Neural cell (in vitro differentiated cells): ENCODE results near the gene LMLN. TPM values are rescaled to one million over a fixed set of nuclear protein-coding genes. Genes with fewer than 3 reads are reported as not detected.

Source experiments
- H2AFZ ChIP-seq: fragments of 200-600, 300-800 bp; sonication (generic), shearing (Covaris generic); 2 replicates; pipeline ENCODE4 v1.6.0; 2014; ENCODE audit warnings: low read depth, mild to moderate bottlenecking, antibody characterized with exemption, low read length, moderate library complexity
- H3F3A ChIP-seq: fragments of 200-600 bp; shearing (Covaris generic); 2 replicates; pipeline ENCODE4 v1.6.1; 2016; ENCODE audit warnings: mild to moderate bottlenecking, moderate library complexity, mixed read lengths, antibody characterized with exemption, low read length; ENCODE audit not compliant: insufficient read depth, poor library complexity, severe bottlenecking
- H3K27ac ChIP-seq: fragments of 200-600, 300-800 bp; sonication (generic), shearing (Covaris generic); 2 replicates; pipeline ENCODE4 v1.5.1; 2014; ENCODE audit warnings: mild to moderate bottlenecking, low read length, moderate library complexity
- H3K27me3 ChIP-seq: fragments of 300-800, 200-600 bp; sonication (generic), shearing (Covaris generic); 2 replicates; pipeline ENCODE4 v1.6.0; 2014; ENCODE audit warnings: mild to moderate bottlenecking, low read depth, low read length, moderate library complexity; ENCODE audit not compliant: insufficient read depth
- H3K36me3 ChIP-seq: fragments of 300-800, 200-600 bp; sonication (generic), shearing (Covaris generic); 2 replicates; pipeline ENCODE4 v1.5.1; 2014; ENCODE audit warnings: mild to moderate bottlenecking, antibody characterized with exemption, low read length, moderate library complexity; ENCODE audit not compliant: insufficient read depth
- H3K4me2 ChIP-seq: fragments of 300-800, 200-600 bp; sonication (generic), shearing (Covaris generic); 2 replicates; pipeline ENCODE4 v1.6.0; 2014; ENCODE audit warnings: mild to moderate bottlenecking, low read length
- H3K4me3 ChIP-seq: fragments of 300-800, 200-600 bp; sonication (generic), shearing (Covaris generic); 2 replicates; pipeline ENCODE4 v1.5.1; 2014; ENCODE audit warnings: mild to moderate bottlenecking, low read length, moderate library complexity
- H3K79me2 ChIP-seq: fragments of 200-600 bp; shearing (Covaris generic); replicated peaks from 2 replicates; pipeline ENCODE4 v1.6.0; 2014; ENCODE audit warnings: mild to moderate bottlenecking, low read length, moderate library complexity; ENCODE audit not compliant: insufficient read depth
- H3K9ac ChIP-seq: fragments of 300-800, 200-600 bp; sonication (generic), shearing (Covaris generic); 2 replicates; pipeline ENCODE4 v1.6.1; 2016; ENCODE audit warnings: mild to moderate bottlenecking, low read length, mixed read lengths
- H3K9me2 ChIP-seq: fragments of 200-600 bp; shearing (Covaris generic); 2 replicates; pipeline ENCODE4 v1.6.1; 2016; ENCODE audit warnings: mild to moderate bottlenecking, low read length, mixed read lengths; ENCODE audit not compliant: insufficient read depth
- H3K9me3 ChIP-seq: fragments of 200-600, 300-800 bp; sonication (generic), shearing (Covaris generic); 2 replicates; pipeline ENCODE4 v1.6.1; 2016; ENCODE audit warnings: mild to moderate bottlenecking, mixed run types, low read length, moderate library complexity, mixed read lengths
- H4K20me1 ChIP-seq: fragments of 200-600 bp; shearing (Covaris generic); 2 replicates; pipeline ENCODE4 v1.6.1; 2016; ENCODE audit warnings: mild to moderate bottlenecking, mixed run types; ENCODE audit not compliant: insufficient read depth
- EP300 ChIP-seq: fragments of 450-650 bp; conservative IDR thresholded peaks from 2 replicates; pipeline ENCODE4 v1.6.1; 2014; ENCODE audit warnings: antibody characterized with exemption, mild to moderate bottlenecking, moderate library complexity; ENCODE audit not compliant: poor library complexity, severe bottlenecking
- EZH2 ChIP-seq: fragments of 200-600, 300-800 bp; shearing (Covaris generic), sonication (generic); IDR thresholded peaks from 2 replicates; pipeline ENCODE4 v1.6.1; 2014; ENCODE audit warnings: antibody characterized with exemption, low read length, borderline replicate concordance, mild to moderate bottlenecking; ENCODE audit not compliant: insufficient read depth, poor library complexity, severe bottlenecking
- MXI1 ChIP-seq: fragments of 450-650 bp; conservative IDR thresholded peaks from 2 replicates; pipeline ENCODE4 v1.6.1; 2014; ENCODE audit warnings: antibody characterized with exemption, mild to moderate bottlenecking; ENCODE audit not compliant: poor library complexity, severe bottlenecking
- POLR2AphosphoS5 ChIP-seq: IDR thresholded peaks from 2 replicates; pipeline ENCODE4 v1.6.1; 2012
- RAD21 ChIP-seq: fragments of 450-650 bp; conservative IDR thresholded peaks from 2 replicates; pipeline ENCODE4 v1.6.1; 2014; ENCODE audit warnings: antibody characterized with exemption, mild to moderate bottlenecking, moderate library complexity
- SMC3 ChIP-seq: fragments of 450-650 bp; conservative IDR thresholded peaks from 2 replicates; pipeline ENCODE4 v1.6.1; 2014; ENCODE audit warnings: antibody characterized with exemption, mild to moderate bottlenecking, moderate library complexity; ENCODE audit not compliant: poor library complexity
- TAF1 ChIP-seq: IDR thresholded peaks from 2 replicates; pipeline ENCODE4 v1.6.1; 2012; ENCODE audit warnings: low read depth
- polyA plus RNA-seq: library from polyadenylated mRNA; depleted of rRNA; stranded (reverse); fragments of >200 nt; gene quantifications from 2 replicates; pipeline ENCODE4 v1.2.3, GENCODE V29; 2014
- TF ChIP-seq, protein P1 (sequence below): fragments of 450-650 bp; IDR thresholded peaks from 2 replicates; pipeline ENCODE4 v1.5.1; 2014; ENCODE audit warnings: antibody characterized with exemption, mild to moderate bottlenecking, moderate library complexity; ENCODE audit not compliant: poor library complexity, severe bottlenecking
- TF ChIP-seq, protein P2 (sequence below): IDR thresholded peaks from 2 replicates; pipeline ENCODE4 v1.6.1; 2012; ENCODE audit warnings: borderline replicate concordance

LMLN gene
- polyA plus RNA-seq, 1 donor from 2014 or later: 3.1 TPM

DNA sequence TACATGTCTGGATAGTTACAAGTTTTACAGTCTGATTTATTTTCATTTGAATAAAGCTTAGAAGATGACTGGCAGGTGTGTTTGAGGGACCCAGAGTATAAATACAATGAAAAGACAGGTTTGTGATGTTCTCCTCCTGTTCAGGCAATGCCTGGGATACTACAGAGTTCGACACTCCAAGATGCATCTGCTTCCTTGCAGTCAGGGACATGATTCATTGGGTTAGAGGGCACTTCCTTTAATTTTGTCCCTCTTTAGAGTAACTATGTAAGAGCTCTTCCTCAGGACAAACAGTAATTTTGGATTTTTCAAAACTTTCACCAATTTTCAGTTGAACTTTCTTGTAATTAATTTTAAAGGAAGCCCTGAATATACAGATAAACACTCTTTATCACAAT, 102.0 kb downstream of the LMLN start:
- Histone ChIP-seq H3K27me3 (no peaks in the 10 kb centered on the region), H3F3A (no peaks in the 10 kb centered on the region), H3K9me3 (no peaks in the 10 kb centered on the region), H3K9me2 (no peaks in the 10 kb centered on the region), H3K4me2 (no peak overlapping the region), H3K9ac (no peak overlapping the region), H2AFZ (no peak overlapping the region), H3K27ac (no peak overlapping the region), H4K20me1 (no peaks in the 10 kb centered on the region), H3K79me2 (no peaks in the 10 kb centered on the region), H3K4me3 (no peak overlapping the region), H3K36me3 (no peaks in the 10 kb centered on the region)
- TF ChIP-seq, protein P1, sequence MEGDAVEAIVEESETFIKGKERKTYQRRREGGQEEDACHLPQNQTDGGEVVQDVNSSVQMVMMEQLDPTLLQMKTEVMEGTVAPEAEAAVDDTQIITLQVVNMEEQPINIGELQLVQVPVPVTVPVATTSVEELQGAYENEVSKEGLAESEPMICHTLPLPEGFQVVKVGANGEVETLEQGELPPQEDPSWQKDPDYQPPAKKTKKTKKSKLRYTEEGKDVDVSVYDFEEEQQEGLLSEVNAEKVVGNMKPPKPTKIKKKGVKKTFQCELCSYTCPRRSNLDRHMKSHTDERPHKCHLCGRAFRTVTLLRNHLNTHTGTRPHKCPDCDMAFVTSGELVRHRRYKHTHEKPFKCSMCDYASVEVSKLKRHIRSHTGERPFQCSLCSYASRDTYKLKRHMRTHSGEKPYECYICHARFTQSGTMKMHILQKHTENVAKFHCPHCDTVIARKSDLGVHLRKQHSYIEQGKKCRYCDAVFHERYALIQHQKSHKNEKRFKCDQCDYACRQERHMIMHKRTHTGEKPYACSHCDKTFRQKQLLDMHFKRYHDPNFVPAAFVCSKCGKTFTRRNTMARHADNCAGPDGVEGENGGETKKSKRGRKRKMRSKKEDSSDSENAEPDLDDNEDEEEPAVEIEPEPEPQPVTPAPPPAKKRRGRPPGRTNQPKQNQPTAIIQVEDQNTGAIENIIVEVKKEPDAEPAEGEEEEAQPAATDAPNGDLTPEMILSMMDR: no peak
- no peak for TF ChIP-seq MXI1
- TF ChIP-seq, protein P2, sequence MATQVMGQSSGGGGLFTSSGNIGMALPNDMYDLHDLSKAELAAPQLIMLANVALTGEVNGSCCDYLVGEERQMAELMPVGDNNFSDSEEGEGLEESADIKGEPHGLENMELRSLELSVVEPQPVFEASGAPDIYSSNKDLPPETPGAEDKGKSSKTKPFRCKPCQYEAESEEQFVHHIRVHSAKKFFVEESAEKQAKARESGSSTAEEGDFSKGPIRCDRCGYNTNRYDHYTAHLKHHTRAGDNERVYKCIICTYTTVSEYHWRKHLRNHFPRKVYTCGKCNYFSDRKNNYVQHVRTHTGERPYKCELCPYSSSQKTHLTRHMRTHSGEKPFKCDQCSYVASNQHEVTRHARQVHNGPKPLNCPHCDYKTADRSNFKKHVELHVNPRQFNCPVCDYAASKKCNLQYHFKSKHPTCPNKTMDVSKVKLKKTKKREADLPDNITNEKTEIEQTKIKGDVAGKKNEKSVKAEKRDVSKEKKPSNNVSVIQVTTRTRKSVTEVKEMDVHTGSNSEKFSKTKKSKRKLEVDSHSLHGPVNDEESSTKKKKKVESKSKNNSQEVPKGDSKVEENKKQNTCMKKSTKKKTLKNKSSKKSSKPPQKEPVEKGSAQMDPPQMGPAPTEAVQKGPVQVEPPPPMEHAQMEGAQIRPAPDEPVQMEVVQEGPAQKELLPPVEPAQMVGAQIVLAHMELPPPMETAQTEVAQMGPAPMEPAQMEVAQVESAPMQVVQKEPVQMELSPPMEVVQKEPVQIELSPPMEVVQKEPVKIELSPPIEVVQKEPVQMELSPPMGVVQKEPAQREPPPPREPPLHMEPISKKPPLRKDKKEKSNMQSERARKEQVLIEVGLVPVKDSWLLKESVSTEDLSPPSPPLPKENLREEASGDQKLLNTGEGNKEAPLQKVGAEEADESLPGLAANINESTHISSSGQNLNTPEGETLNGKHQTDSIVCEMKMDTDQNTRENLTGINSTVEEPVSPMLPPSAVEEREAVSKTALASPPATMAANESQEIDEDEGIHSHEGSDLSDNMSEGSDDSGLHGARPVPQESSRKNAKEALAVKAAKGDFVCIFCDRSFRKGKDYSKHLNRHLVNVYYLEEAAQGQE: no peak
- no peak for TF ChIP-seq EZH2
- no peak for TF ChIP-seq SMC3
- TF ChIP-seq POLR2AphosphoS5: no peak
- TF ChIP-seq RAD21: no peak
- no peak for TF ChIP-seq EP300
- TF ChIP-seq TAF1: no peak

DNA sequence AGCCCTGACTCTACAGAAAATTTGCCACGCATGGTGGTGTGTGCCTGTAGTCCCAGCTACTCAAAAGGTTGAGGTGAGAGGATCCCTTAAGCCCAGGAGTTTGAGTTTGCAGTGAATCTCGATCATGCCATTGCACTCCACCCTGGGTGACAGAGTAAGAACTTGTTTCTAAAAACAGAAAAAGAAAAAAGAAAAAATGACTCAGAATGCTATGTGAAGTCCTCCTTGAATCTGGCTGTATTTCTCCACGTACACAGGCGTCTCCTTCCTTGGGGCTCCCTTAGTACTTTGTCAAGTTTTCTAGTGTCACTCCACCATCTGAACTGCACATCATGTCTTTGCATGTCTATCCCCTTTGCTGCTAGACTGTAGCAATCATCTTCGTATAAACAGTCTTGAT, 104.4 kb downstream of the LMLN start:
- no peaks in the 10 kb centered on the region for H3F3A ChIP-seq
- no peaks in the 10 kb centered on the region for H3K9me3 ChIP-seq
- no peaks in the 10 kb centered on the region for H3K9me2 ChIP-seq
- H3K79me2 ChIP-seq: no peaks in the 10 kb centered on the region
- no peaks in the 10 kb centered on the region for H3K36me3 ChIP-seq
- H4K20me1 ChIP-seq: no peaks in the 10 kb centered on the region
- H2AFZ ChIP-seq: no peak overlapping the region
- no peaks in the 10 kb centered on the region for H3K27me3 ChIP-seq
- H3K4me2 ChIP-seq: no peak overlapping the region
- H3K4me3 ChIP-seq: no peak overlapping the region
- H3K9ac ChIP-seq: no peak overlapping the region
- no peak for TF ChIP-seq POLR2AphosphoS5
- TF ChIP-seq, protein P1: no peak
- no peak for TF ChIP-seq MXI1
- TF ChIP-seq EP300: no peak
- no peak for TF ChIP-seq TAF1
- TF ChIP-seq EZH2: no peak
- TF ChIP-seq, protein P2: no peak
- TF ChIP-seq RAD21: no peak
- no peak overlapping the region for H3K27ac ChIP-seq
